ENCODE data around the gene SCIN.

Gene SCIN

GRCh38 chr7:12623223-12623622 lies 52.7 kb downstream of the SCIN start:
- no peaks in the 10 kb centered on the region for H3K27me3 ChIP-seq (ENCODE audit: control insufficient read depth, insufficient read depth, low read length)
- H3K4me3 ChIP-seq (ENCODE audit: low read length): no peak overlapping the region
- H3K36me3 ChIP-seq (ENCODE audit: control insufficient read depth, low read depth, low read length): no peaks in the 10 kb centered on the region
- H3K27ac ChIP-seq (ENCODE audit: low read length): no peak overlapping the region
- H3K9ac ChIP-seq (ENCODE audit: low read length): no peak overlapping the region
- no peaks in the 10 kb centered on the region for H3K9me3 ChIP-seq (ENCODE audit: control insufficient read depth, low read depth, low read length)
- no peaks in the 10 kb centered on the region for H3K4me1 ChIP-seq (ENCODE audit: control insufficient read depth, low read depth, low read length)

- no peak overlapping the region for H3K9ac ChIP-seq (ENCODE audit: low read length)
- H3K27me3 ChIP-seq (ENCODE audit: control insufficient read depth, insufficient read depth, low read length): no peaks in the 10 kb centered on the region
- H3K36me3 ChIP-seq (ENCODE audit: control insufficient read depth, low read depth, low read length): no peaks in the 10 kb centered on the region
- H3K27ac ChIP-seq (ENCODE audit: low read length): no peak overlapping the region
- no peaks in the 10 kb centered on the region for H3K4me1 ChIP-seq (ENCODE audit: control insufficient read depth, low read depth, low read length)
- H3K9me3 ChIP-seq (ENCODE audit: control insufficient read depth, low read depth, low read length): no peaks in the 10 kb centered on the region
- no peak overlapping the region for H3K4me3 ChIP-seq (ENCODE audit: low read length)
These were observed 53.5 kb downstream of the SCIN start for GRCh38 chr7:12623885-12624498.

DNA sequence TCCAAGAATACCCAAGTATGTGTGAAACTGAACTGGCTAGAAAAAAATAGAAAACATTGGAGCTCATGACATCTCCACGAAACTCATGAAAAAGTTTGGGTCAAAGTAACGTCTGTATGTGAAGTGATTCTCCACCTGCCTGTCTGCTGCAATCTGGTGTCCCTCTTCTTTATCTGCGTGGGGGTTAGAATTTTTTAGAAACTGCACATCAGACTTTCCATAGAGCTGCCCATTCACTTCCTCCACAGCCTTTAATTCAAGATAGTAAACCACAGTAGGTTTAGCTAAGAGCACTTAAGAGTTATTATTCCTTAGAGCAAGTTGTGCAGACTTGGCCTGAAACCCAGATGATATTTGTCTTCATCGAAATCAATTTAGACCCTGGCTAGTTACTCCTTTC lies 55.3 kb downstream of the SCIN start:
- no peak overlapping the region for H3K4me3 ChIP-seq (ENCODE audit: low read length)
- H3K27ac ChIP-seq (ENCODE audit: low read length): no peak overlapping the region
- no peak overlapping the region for H3K9ac ChIP-seq (ENCODE audit: low read length)
- no peaks in the 10 kb centered on the region for H3K9me3 ChIP-seq (ENCODE audit: control insufficient read depth, low read depth, low read length)
- H3K27me3 ChIP-seq (ENCODE audit: control insufficient read depth, insufficient read depth, low read length): no peaks in the 10 kb centered on the region
- H3K36me3 ChIP-seq (ENCODE audit: control insufficient read depth, low read depth, low read length): no peaks in the 10 kb centered on the region
- no peaks in the 10 kb centered on the region for H3K4me1 ChIP-seq (ENCODE audit: control insufficient read depth, low read depth, low read length)

DNA sequence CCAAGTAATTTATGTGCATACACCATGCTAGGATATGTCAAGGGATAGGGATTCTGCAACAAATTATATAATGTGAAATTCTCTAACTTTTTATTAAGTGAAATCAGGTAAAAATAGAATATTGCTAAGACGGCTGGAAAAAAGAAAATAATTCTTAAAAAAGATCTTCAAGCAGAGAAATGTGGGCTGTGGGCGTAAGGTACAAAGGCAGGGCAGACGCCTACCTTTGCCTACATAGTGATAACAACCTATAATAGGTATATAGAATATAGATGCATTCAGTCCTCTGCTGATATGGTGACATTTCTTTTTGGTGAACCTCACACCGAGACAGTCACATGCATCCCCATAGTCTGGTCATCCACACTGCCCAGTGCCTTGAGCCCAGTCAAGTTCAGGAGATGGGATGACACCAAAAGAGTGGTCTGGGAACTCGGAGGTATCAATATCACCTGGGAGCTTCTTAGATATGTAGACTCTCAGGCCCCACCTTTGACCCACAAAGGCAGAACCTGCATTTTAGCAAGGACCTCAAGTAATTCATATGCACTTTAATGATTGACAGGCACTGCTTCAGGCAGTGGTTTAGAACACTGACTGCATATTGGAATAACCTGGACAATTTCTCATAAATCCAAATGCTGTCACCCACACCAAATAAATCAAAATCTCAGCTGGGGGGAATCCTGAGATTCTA lies 59.4 kb downstream of the SCIN start:
- H3K9me3 ChIP-seq (ENCODE audit: control insufficient read depth, low read depth, low read length): no peaks in the 10 kb centered on the region
- H3K4me1 ChIP-seq (ENCODE audit: control insufficient read depth, low read depth, low read length): no peaks in the 10 kb centered on the region
- no peak overlapping the region for H3K4me3 ChIP-seq (ENCODE audit: low read length)

DNA sequence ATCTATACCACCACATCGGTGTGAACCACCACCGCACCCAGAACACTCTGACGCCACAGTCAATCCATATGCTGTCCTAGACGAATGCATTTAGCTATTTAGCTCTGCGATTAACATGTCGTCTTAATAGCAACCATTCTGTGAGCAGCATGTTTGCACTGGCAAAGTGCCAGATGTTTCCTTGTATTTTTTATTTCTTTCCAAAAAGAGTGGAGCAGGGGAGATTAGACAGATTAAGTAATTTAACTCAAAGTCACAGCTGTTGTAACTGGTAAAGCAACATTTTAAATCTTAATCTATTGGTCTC lies 59.9 kb downstream of the SCIN start:
- H3K4me1 ChIP-seq (ENCODE audit: control insufficient read depth, low read depth, low read length): no peaks in the 10 kb centered on the region
- no peaks in the 10 kb centered on the region for H3K27me3 ChIP-seq (ENCODE audit: control insufficient read depth, insufficient read depth, low read length)
- H3K27ac ChIP-seq (ENCODE audit: low read length): no peak overlapping the region
- no peaks in the 10 kb centered on the region for H3K36me3 ChIP-seq (ENCODE audit: control insufficient read depth, low read depth, low read length)
- H3K9ac ChIP-seq (ENCODE audit: low read length): no peak overlapping the region
- H3K9me3 ChIP-seq (ENCODE audit: control insufficient read depth, low read depth, low read length): no peaks in the 10 kb centered on the region
- H3K4me3 ChIP-seq (ENCODE audit: low read length): no peak overlapping the region

More for the DNA sequence above, 59.4 kb downstream of the SCIN start:
- Histone ChIP-seq H3K36me3 (ENCODE audit: control insufficient read depth, low read depth, low read length) (no peaks in the 10 kb centered on the region), H3K9ac (ENCODE audit: low read length) (no peak overlapping the region), H3K27ac (ENCODE audit: low read length) (no peak overlapping the region), H3K27me3 (ENCODE audit: control insufficient read depth, insufficient read depth, low read length) (no peaks in the 10 kb centered on the region)

GRCh38 chr7:12633582-12633981 lies 63.1 kb downstream of the SCIN start:
- Histone ChIP-seq H3K36me3 (ENCODE audit: control insufficient read depth, low read depth, low read length) (no peaks in the 10 kb centered on the region), H3K9ac (ENCODE audit: low read length) (no peak overlapping the region), H3K9me3 (ENCODE audit: control insufficient read depth, low read depth, low read length) (no peaks in the 10 kb centered on the region), H3K4me1 (ENCODE audit: control insufficient read depth, low read depth, low read length) (no peaks in the 10 kb centered on the region), H3K27me3 (ENCODE audit: control insufficient read depth, insufficient read depth, low read length) (no peaks in the 10 kb centered on the region), H3K27ac (ENCODE audit: low read length) (no peak overlapping the region), H3K4me3 (ENCODE audit: low read length) (no peak overlapping the region)

GRCh38 chr7:12635830-12636229 lies 65.3 kb downstream of the SCIN start:
- H3K27ac ChIP-seq (ENCODE audit: low read length): no peak overlapping the region
- no peaks in the 10 kb centered on the region for H3K27me3 ChIP-seq (ENCODE audit: control insufficient read depth, insufficient read depth, low read length)
- H3K4me1 ChIP-seq (ENCODE audit: control insufficient read depth, low read depth, low read length): no peaks in the 10 kb centered on the region
- no peaks in the 10 kb centered on the region for H3K36me3 ChIP-seq (ENCODE audit: control insufficient read depth, low read depth, low read length)
- H3K9me3 ChIP-seq (ENCODE audit: control insufficient read depth, low read depth, low read length): no peaks in the 10 kb centered on the region
- no peak overlapping the region for H3K4me3 ChIP-seq (ENCODE audit: low read length)
- no peak overlapping the region for H3K9ac ChIP-seq (ENCODE audit: low read length)

- Histone ChIP-seq H3K27ac (ENCODE audit: low read length) (no peak overlapping the region), H3K4me1 (ENCODE audit: control insufficient read depth, low read depth, low read length) (no peaks in the 10 kb centered on the region), H3K36me3 (ENCODE audit: control insufficient read depth, low read depth, low read length) (no peaks in the 10 kb centered on the region), H3K4me3 (ENCODE audit: low read length) (no peak overlapping the region), H3K27me3 (ENCODE audit: control insufficient read depth, insufficient read depth, low read length) (no peaks in the 10 kb centered on the region), H3K9me3 (ENCODE audit: control insufficient read depth, low read depth, low read length) (no peaks in the 10 kb centered on the region), H3K9ac (ENCODE audit: low read length) (no peak overlapping the region)
These were observed 66.8 kb downstream of the SCIN start for GRCh38 chr7:12637328-12637727.

GRCh38 chr7:12637819-12638592 lies 67.5 kb downstream of the SCIN start:
- Histone ChIP-seq H3K4me3 (ENCODE audit: low read length) (no peak overlapping the region), H3K9me3 (ENCODE audit: control insufficient read depth, low read depth, low read length) (no peaks in the 10 kb centered on the region), H3K27me3 (ENCODE audit: control insufficient read depth, insufficient read depth, low read length) (no peaks in the 10 kb centered on the region), H3K27ac (ENCODE audit: low read length) (no peak overlapping the region), H3K36me3 (ENCODE audit: control insufficient read depth, low read depth, low read length) (no peaks in the 10 kb centered on the region), H3K9ac (ENCODE audit: low read length) (no peak overlapping the region), H3K4me1 (ENCODE audit: control insufficient read depth, low read depth, low read length) (no peaks in the 10 kb centered on the region)

DNA sequence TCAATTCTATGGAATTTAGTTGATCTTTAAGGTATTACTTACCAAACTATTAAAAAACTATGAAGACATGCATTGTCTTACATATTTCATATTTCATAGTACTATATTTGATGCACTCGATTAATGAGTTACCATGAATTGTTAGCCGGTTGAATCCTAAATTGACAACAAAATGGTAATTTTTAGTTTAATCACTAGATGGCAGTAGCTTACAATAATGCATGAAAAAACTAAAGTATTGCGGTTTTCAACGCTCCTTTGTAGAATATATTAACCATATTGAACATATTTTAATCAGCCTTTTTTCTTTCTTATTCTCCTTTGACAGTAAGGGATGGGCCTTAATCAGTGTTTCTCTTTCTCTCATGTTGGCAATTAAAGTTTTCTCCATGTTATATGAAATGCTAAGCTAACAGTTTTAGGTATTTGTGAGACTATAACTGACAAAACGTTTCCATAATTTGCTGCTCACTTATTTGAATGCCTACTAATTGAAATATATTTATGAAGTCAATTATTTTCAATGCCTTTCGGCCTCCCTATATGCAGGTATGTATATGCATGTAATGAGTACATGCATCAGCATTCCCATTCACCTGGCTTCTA lies 68.4 kb downstream of the SCIN start:
- H3K9me3 ChIP-seq (ENCODE audit: control insufficient read depth, low read depth, low read length): no peaks in the 10 kb centered on the region
- H3K4me3 ChIP-seq (ENCODE audit: low read length): no peak overlapping the region
- H3K36me3 ChIP-seq (ENCODE audit: control insufficient read depth, low read depth, low read length): no peaks in the 10 kb centered on the region
- no peaks in the 10 kb centered on the region for H3K27me3 ChIP-seq (ENCODE audit: control insufficient read depth, insufficient read depth, low read length)
- H3K4me1 ChIP-seq (ENCODE audit: control insufficient read depth, low read depth, low read length): no peaks in the 10 kb centered on the region
- no peak overlapping the region for H3K27ac ChIP-seq (ENCODE audit: low read length)
- H3K9ac ChIP-seq (ENCODE audit: low read length): no peak overlapping the region

GRCh38 chr7:12640299-12641096 lies 70.0 kb downstream of the SCIN start:
- Histone ChIP-seq H3K36me3 (ENCODE audit: control insufficient read depth, low read depth, low read length) (no peaks in the 10 kb centered on the region), H3K27me3 (ENCODE audit: control insufficient read depth, insufficient read depth, low read length) (no peaks in the 10 kb centered on the region), H3K9ac (ENCODE audit: low read length) (no peak overlapping the region), H3K27ac (ENCODE audit: low read length) (no peak overlapping the region), H3K4me1 (ENCODE audit: control insufficient read depth, low read depth, low read length) (no peaks in the 10 kb centered on the region), H3K4me3 (ENCODE audit: low read length) (no peak overlapping the region), H3K9me3 (ENCODE audit: control insufficient read depth, low read depth, low read length) (no peaks in the 10 kb centered on the region)
